Measurements from ENCODE around the gene C8A.

GRCh38 chr1:56939209-56939608 is 84.6 kb downstream of the C8A start:
- TF ChIP-seq CTCF (IDR thresholded peaks at IDR 0.05) (no peak), POLR2A (IDR thresholded peaks at IDR 0.05) (no peak)
